WTC11 (cell line): ENCODE measurements around the gene ECI1. TPM values are rescaled to one million over a fixed set of nuclear protein-coding genes. Genes with fewer than 3 reads are reported as not detected.
A peak's percentile ranks its signal among the peaks of the same experiment; 100 is the strongest.

Experiments
- ATAC-seq: fragments of 200-7000 bp; cut with Tn5 transposase; 2 replicates; pipeline ENCODE4 v1.10.0; 2021; ENCODE audit warnings: mild to moderate bottlenecking, moderate library complexity
- CTCF ChIA-PET: fragments of 300-600 bp; sonication (Branson Sonifier 250); formaldehyde crosslinking; loops from one replicate; lab custom pipeline; 2021; ENCODE audit warnings: antibody characterized with exemption; lab: Charles Lee
- POLR2A ChIA-PET: fragments of 350-600 bp; sonication (Branson Sonifier 250); formaldehyde crosslinking; loops from one replicate; lab custom pipeline; 2021; ENCODE audit warnings: antibody characterized with exemption; lab: Charles Lee
- DNase-seq: peaks from one replicate; pipeline ENCODE4 v3.0.0; 2021; ENCODE audit warnings: low spot score
- H3K27ac Mint-ChIP-seq: 2 replicates; pipeline ENCODE4 v1.8.0; 2021; ENCODE audit warnings: mixed read lengths
- H3K27me3 Mint-ChIP-seq: 2 replicates; pipeline ENCODE4 v1.8.0; 2021; ENCODE audit warnings: low read depth, mild to moderate bottlenecking, moderate library complexity, mixed read lengths
- H3K36me3 Mint-ChIP-seq: 2 replicates; pipeline ENCODE4 v1.8.0; 2021; ENCODE audit warnings: mixed read lengths
- H3K4me1 Mint-ChIP-seq: 2 replicates; pipeline ENCODE4 v1.8.0; 2022; ENCODE audit warnings: mixed read lengths
- H3K4me3 Mint-ChIP-seq: 2 replicates; pipeline ENCODE4 v1.8.0; 2021; ENCODE audit warnings: mild to moderate bottlenecking, moderate library complexity, mixed read lengths
- H3K9me3 Mint-ChIP-seq: 2 replicates; pipeline ENCODE4 v1.8.0; 2021; ENCODE audit warnings: mixed read lengths
- E2F5 ChIP-seq: sonication (generic); formaldehyde crosslinking; IDR thresholded peaks from 2 replicates; pipeline ENCODE4 v1.8.1; 2022; ENCODE audit warnings: mild to moderate bottlenecking, moderate library complexity, missing genetic modification reagents
- ESRRA ChIP-seq: sonication (generic); formaldehyde crosslinking; IDR thresholded peaks from 2 replicates; pipeline ENCODE4 v1.8.1; 2022; ENCODE audit warnings: mild to moderate bottlenecking, missing genetic modification reagents, borderline replicate concordance
- FOXJ3 ChIP-seq: sonication (generic); formaldehyde crosslinking; IDR thresholded peaks from 2 replicates; pipeline ENCODE4 v1.9.0; 2021; ENCODE audit warnings: missing genetic modification reagents, mild to moderate bottlenecking, borderline replicate concordance
- FOXK1 ChIP-seq: sonication (generic); formaldehyde crosslinking; IDR thresholded peaks from 2 replicates; pipeline ENCODE4 v1.8.0; 2022; ENCODE audit warnings: mild to moderate bottlenecking, moderate library complexity, missing genetic modification reagents
- FOXP1 ChIP-seq: sonication (generic); formaldehyde crosslinking; IDR thresholded peaks from 2 replicates; pipeline ENCODE4 v1.8.0; 2022; ENCODE audit warnings: missing genetic modification reagents, mild to moderate bottlenecking, moderate library complexity, borderline replicate concordance
- HMGXB4 ChIP-seq: sonication (generic); formaldehyde crosslinking; IDR thresholded peaks from 2 replicates; pipeline ENCODE4 v1.8.1; 2023; ENCODE audit warnings: mild to moderate bottlenecking, moderate library complexity, missing genetic modification reagents
- MAX ChIP-seq: sonication (generic); formaldehyde crosslinking; IDR thresholded peaks from 2 replicates; pipeline ENCODE4 v1.8.0; 2022; ENCODE audit warnings: mild to moderate bottlenecking, missing genetic modification reagents
- NR1H2 ChIP-seq: sonication (generic); formaldehyde crosslinking; IDR thresholded peaks from 2 replicates; pipeline ENCODE4 v1.9.0; 2021; ENCODE audit warnings: mild to moderate bottlenecking, moderate library complexity, missing genetic modification reagents
- NR3C1 ChIP-seq: sonication (generic); formaldehyde crosslinking; conservative IDR thresholded peaks from 2 replicates; pipeline ENCODE4 v1.8.1; 2023; ENCODE audit warnings: low read depth, mild to moderate bottlenecking, missing genetic modification reagents
- PREB ChIP-seq: sonication (generic); formaldehyde crosslinking; IDR thresholded peaks from 2 replicates; pipeline ENCODE4 v1.8.1; 2022; ENCODE audit warnings: mild to moderate bottlenecking, missing genetic modification reagents, moderate library complexity, borderline replicate concordance
- SMAD4 ChIP-seq: sonication (generic); formaldehyde crosslinking; IDR thresholded peaks from 2 replicates; pipeline ENCODE4 v1.8.0; 2022; ENCODE audit warnings: mild to moderate bottlenecking, missing genetic modification reagents
- ZNF138 ChIP-seq: sonication (generic); formaldehyde crosslinking; conservative IDR thresholded peaks from 2 replicates; pipeline ENCODE4 v1.8.1; 2022; ENCODE audit warnings: mild to moderate bottlenecking, moderate library complexity, missing genetic modification reagents
- ZNF281 ChIP-seq: sonication (generic); formaldehyde crosslinking; IDR thresholded peaks from 2 replicates; pipeline ENCODE4 v1.8.0; 2023; ENCODE audit warnings: mild to moderate bottlenecking, missing genetic modification reagents
- ZNF532 ChIP-seq: fragments of 250-450 bp; sonication (Bioruptor Pico); IDR thresholded peaks from 2 replicates; pipeline ENCODE4 v1.9.0; 2021; ENCODE audit warnings: mild to moderate bottlenecking, borderline replicate concordance
- ZNF671 ChIP-seq: fragments of 250-450 bp; sonication (Bioruptor Pico); IDR thresholded peaks from 2 replicates; pipeline ENCODE4 v1.8.0; 2021; ENCODE audit warnings: mild to moderate bottlenecking
- total RNA-seq: library from RNA; stranded (reverse); gene quantifications from 3 replicates; pipeline ENCODE4 v1.2.3, GENCODE V29; 2021
- TF ChIP-seq, protein P1 (sequence below): sonication (generic); formaldehyde crosslinking; IDR thresholded peaks from 2 replicates; pipeline ENCODE4 v1.8.1; 2022; ENCODE audit warnings: missing genetic modification reagents, borderline replicate concordance
- TF ChIP-seq, protein P2 (sequence below): fragments of 250-450 bp; sonication (Bioruptor Pico); IDR thresholded peaks from 2 replicates; pipeline ENCODE4 v1.9.0; 2021; ENCODE audit warnings: mild to moderate bottlenecking
- TF ChIP-seq, protein P3 (sequence below): sonication (generic); formaldehyde crosslinking; IDR thresholded peaks from 2 replicates; pipeline ENCODE4 v1.8.1; 2023; ENCODE audit warnings: mild to moderate bottlenecking, missing genetic modification reagents, moderate library complexity

The ECI1 gene
- total RNA-seq, 1 experiment from 2014 or later: 100 TPM

DNA sequence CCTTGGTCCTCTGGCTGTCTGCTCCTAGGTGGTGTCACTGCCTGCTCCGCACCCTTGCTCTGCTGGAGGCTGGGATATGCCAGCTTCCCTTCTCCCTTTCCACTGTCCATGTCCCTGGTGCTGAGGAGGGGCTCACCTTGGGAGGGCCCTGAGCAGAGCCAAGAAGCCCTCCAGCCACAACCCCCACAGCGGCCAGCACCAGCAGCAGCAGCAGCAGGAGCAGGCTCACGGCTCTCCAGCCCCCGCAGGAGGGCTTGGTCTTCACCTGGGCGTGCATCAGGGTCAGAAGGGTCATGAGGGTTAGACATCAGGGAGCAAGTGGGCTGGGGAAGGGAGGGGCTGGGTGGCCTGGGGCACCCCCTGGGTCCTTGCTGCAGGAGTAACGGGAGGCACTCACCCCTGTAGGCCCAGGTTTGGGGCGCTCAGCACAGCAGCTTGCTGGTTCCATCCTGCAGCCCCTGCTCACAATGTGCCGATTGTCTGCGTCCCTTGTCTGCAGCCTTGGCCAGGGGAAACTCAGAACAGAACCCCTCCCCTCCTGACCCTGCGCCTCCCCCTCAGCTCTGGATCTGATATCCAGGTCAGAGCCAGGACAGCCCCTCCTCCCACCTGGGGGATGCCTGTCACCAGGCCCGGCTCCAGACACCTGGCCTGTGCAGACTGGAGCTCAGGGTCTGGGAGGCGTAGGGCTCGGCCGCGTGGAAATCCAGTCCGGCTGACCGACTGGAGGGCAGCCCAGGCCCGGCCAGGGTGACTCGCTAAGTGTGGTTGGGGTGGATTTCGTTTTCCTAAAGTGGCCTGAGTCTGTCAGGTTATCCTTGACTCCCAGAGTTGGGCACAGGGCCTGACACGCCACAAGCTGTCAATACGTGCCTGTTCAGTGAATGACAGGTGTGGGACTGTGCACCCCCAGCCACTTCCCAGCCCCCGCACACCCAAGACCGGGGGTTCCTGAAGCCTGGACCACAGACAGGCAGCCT, 40.7 kb downstream of the ECI1 start, which contains the start of gene BRICD5 (continued):
- TF ChIP-seq FOXP1 (CRISPR knock-in tag) (peak; percentile 73; the same call in 1 of the 2 replicates), MAX (CRISPR knock-in tag) (0 out of 2 replicates have a peak, but pooled peaks have one; percentile 39), ZNF532 (CRISPR knock-in tag) (0 out of 2 replicates have a peak, but pooled peaks have one; percentile 15), ZNF281 (CRISPR knock-in tag) (peak; percentile 78), HMGXB4 (CRISPR knock-in tag) (0 out of 2 replicates have a peak, but pooled peaks have one; percentile 40), E2F5 (CRISPR knock-in tag) (peak; percentile 24; the same call in 1 of the 2 replicates)
- TF ChIP-seq, protein P1, sequence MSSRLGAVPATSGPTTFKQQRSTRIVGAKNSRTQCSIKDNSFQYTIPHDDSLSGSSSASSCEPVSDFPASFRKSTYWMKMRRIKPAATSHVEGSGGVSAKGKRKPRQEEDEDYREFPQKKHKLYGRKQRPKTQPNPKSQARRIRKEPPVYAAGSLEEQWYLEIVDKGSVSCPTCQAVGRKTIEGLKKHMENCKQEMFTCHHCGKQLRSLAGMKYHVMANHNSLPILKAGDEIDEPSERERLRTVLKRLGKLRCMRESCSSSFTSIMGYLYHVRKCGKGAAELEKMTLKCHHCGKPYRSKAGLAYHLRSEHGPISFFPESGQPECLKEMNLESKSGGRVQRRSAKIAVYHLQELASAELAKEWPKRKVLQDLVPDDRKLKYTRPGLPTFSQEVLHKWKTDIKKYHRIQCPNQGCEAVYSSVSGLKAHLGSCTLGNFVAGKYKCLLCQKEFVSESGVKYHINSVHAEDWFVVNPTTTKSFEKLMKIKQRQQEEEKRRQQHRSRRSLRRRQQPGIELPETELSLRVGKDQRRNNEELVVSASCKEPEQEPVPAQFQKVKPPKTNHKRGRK (CRISPR knock-in tag): no peak
- TF ChIP-seq, protein P2, sequence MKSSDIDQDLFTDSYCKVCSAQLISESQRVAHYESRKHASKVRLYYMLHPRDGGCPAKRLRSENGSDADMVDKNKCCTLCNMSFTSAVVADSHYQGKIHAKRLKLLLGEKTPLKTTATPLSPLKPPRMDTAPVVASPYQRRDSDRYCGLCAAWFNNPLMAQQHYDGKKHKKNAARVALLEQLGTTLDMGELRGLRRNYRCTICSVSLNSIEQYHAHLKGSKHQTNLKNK (CRISPR knock-in tag): no peak

- ChIA-PET CTCF (interaction anchor here (0.5 to 3.4 kb wide), 2 partner anchors 15 to 281 kb away, joined by 3 to 28 read pairs; no protein-coding TSS in a partner anchor), POLR2A (interaction anchor here (0.5 to 1.9 kb wide), 5 partner anchors 10 to 163 kb away, joined by 4 to 10 read pairs (median 6); partner anchors contain the start of genes ECI1, NTHL1, TRAF7 and TSC2)
- peaks cover 25% of the 10 kb centered on the region for H3K36me3 Mint-ChIP-seq
- H3K27ac Mint-ChIP-seq: no peak overlapping the region
- DNase-seq (no peak), ATAC-seq (no peak)
- no peaks in the 10 kb centered on the region for H3K9me3 Mint-ChIP-seq
- no peak overlapping the region for H3K4me3 Mint-ChIP-seq
- peaks cover 31% of the 10 kb centered on the region for H3K4me1 Mint-ChIP-seq
- no peaks in the 10 kb centered on the region for H3K27me3 Mint-ChIP-seq
- no peak for TF ChIP-seq NR3C1 (CRISPR knock-in tag)
- TF ChIP-seq FOXJ3: no peak
- TF ChIP-seq, protein P3, sequence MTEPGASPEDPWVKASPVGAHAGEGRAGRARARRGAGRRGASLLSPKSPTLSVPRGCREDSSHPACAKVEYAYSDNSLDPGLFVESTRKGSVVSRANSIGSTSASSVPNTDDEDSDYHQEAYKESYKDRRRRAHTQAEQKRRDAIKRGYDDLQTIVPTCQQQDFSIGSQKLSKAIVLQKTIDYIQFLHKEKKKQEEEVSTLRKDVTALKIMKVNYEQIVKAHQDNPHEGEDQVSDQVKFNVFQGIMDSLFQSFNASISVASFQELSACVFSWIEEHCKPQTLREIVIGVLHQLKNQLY: no peak
- TF ChIP-seq FOXK1: no peak
- TF ChIP-seq ZNF671 (CRISPR knock-in tag): no peak
- TF ChIP-seq SMAD4 (CRISPR knock-in tag): no peak
- no peak for TF ChIP-seq PREB (CRISPR knock-in tag)
- TF ChIP-seq ESRRA (CRISPR knock-in tag): no peak
- no peak for TF ChIP-seq NR1H2 (CRISPR knock-in tag)
- TF ChIP-seq ZNF138 (CRISPR knock-in tag): no peak
These were observed 41.4 kb downstream of the ECI1 start for GRCh38 chr16:2210009-2210332.
